ENCODE data around the gene PRKCE. TPM values are rescaled to one million over a fixed set of nuclear protein-coding genes. Genes with fewer than 3 reads are reported as not detected.

Gene PRKCE
- total RNA-seq, 2 donors from 2014 or later = 5.8 to 18.1 TPM

- no peaks in the 10 kb centered on the region for H3K27me3 ChIP-seq (replicated peaks; ENCODE audit: insufficient read depth)
- ATAC-seq (ENCODE audit: insufficient number of reproducible peaks, low FRiP score, low read depth) (no peak), DNase-seq (ENCODE audit: low spot score) (no peak)
- no peaks in the 10 kb centered on the region for H3K9me3 ChIP-seq
- no peak overlapping the region for H3K27ac ChIP-seq
- H3K4me1 ChIP-seq (ENCODE audit: control insufficient read depth in 1 of 2, low read depth in 2 of 2) = peaks cover 4 to 25% of the 10 kb centered on the region in 2 donors
- no peak overlapping the region for H3K4me3 ChIP-seq
- TF ChIP-seq CTCF (IDR thresholded peaks at IDR 0.05) = no peak
- no peaks in the 10 kb centered on the region for H3K36me3 ChIP-seq
Measured at GRCh38 chr2:46047290-46047689, 395.8 kb downstream of the PRKCE start.

GRCh38 chr2:46048693-46049092, 397.2 kb downstream of the PRKCE start:
- ATAC-seq (ENCODE audit: insufficient number of reproducible peaks, low FRiP score, low read depth) = no peak
- Histone ChIP-seq H3K27ac (no peak overlapping the region), H3K4me1 (ENCODE audit: control insufficient read depth in 1 of 2, low read depth in 2 of 2) (peaks cover 4 to 19% of the 10 kb centered on the region in 2 donors), H3K36me3 (no peaks in the 10 kb centered on the region), H3K27me3 (replicated peaks; ENCODE audit: insufficient read depth) (no peaks in the 10 kb centered on the region), H3K9me3 (no peaks in the 10 kb centered on the region), H3K4me3 (no peak overlapping the region)
- TF ChIP-seq CTCF (IDR thresholded peaks at IDR 0.05) = no peak
- DNase-seq (ENCODE audit: low spot score) = no peak

GRCh38 chr2:46050027-46050426, 398.6 kb downstream of the PRKCE start:
- H3K27me3 ChIP-seq (replicated peaks; ENCODE audit: insufficient read depth) = no peaks in the 10 kb centered on the region
- DNase-seq (ENCODE audit: low spot score) (no peak), ATAC-seq (ENCODE audit: insufficient number of reproducible peaks, low FRiP score, low read depth) (peak; percentile 72)
- peak overlapping the region; percentile 36 to 63 for H3K27ac ChIP-seq
- H3K4me3 ChIP-seq = no peak overlapping the region
- H3K4me1 ChIP-seq (ENCODE audit: control insufficient read depth in 1 of 2, low read depth in 2 of 2) = peaks cover 4 to 19% of the 10 kb centered on the region in 2 donors
- TF ChIP-seq CTCF (IDR thresholded peaks at IDR 0.05) = no peak
- no peaks in the 10 kb centered on the region for H3K36me3 ChIP-seq
- no peaks in the 10 kb centered on the region for H3K9me3 ChIP-seq

- H3K27ac ChIP-seq = peak overlapping the region; percentile 36 to 63
- no peaks in the 10 kb centered on the region for H3K27me3 ChIP-seq (replicated peaks; ENCODE audit: insufficient read depth)
- no peak for ATAC-seq (ENCODE audit: insufficient number of reproducible peaks, low FRiP score, low read depth)
- no peaks in the 10 kb centered on the region for H3K36me3 ChIP-seq
- no peak for DNase-seq (ENCODE audit: low spot score)
- TF ChIP-seq CTCF (IDR thresholded peaks at IDR 0.05) = no peak
- no peak overlapping the region for H3K4me3 ChIP-seq
- H3K9me3 ChIP-seq = no peaks in the 10 kb centered on the region
- H3K4me1 ChIP-seq (ENCODE audit: control insufficient read depth in 1 of 2, low read depth in 2 of 2) = peaks cover 4 to 19% of the 10 kb centered on the region in 2 donors
Measured at GRCh38 chr2:46050489-46050888, 399.0 kb downstream of the PRKCE start.

GRCh38 chr2:46051085-46051484, 399.6 kb downstream of the PRKCE start:
- H3K27me3 ChIP-seq (replicated peaks; ENCODE audit: insufficient read depth) = no peaks in the 10 kb centered on the region
- no peak overlapping the region for H3K27ac ChIP-seq
- H3K4me1 ChIP-seq (ENCODE audit: control insufficient read depth in 1 of 2, low read depth in 2 of 2) = peaks cover 4 to 19% of the 10 kb centered on the region in 2 donors
- H3K9me3 ChIP-seq = no peaks in the 10 kb centered on the region
- TF ChIP-seq CTCF (IDR thresholded peaks at IDR 0.05) = no peak
- DNase-seq (ENCODE audit: low spot score) (no peak), ATAC-seq (ENCODE audit: insufficient number of reproducible peaks, low FRiP score, low read depth) (no peak)
- H3K4me3 ChIP-seq = no peak overlapping the region
- no peaks in the 10 kb centered on the region for H3K36me3 ChIP-seq
